Thyroid gland (tissue), 4 donors: ENCODE measurements around the gene HCN2. TPM values are rescaled to one million over a fixed set of nuclear protein-coding genes. Genes with fewer than 3 reads are reported as not detected.
"Not testable (repeated sequence)": the region's sequence is repeated elsewhere in the genome, so short reads cannot be mapped to it uniquely, and the experiment has no call there.

Experiments used
- DNase-seq, 2 donors: peaks; one replicate each; pipeline ENCODE4 v3.0.0-alpha.2; 2019
- H3K27ac ChIP-seq, 3 donors: fragments of 200-600 bp; sonication (generic); 1 replicate in 2 of 3; 2 replicates in 1 of 3; pipeline ENCODE4 v1.5.1; 2016 to 2019; ENCODE audit warnings: mild to moderate bottlenecking in 1 of 3, moderate library complexity in 1 of 3
- H3K27me3 ChIP-seq: fragments of 200-600 bp; sonication (generic); one replicate; pipeline ENCODE4 v1.5.1; 2019
- H3K36me3 ChIP-seq, 2 donors: fragments of 200-600 bp; sonication (generic); one replicate each; pipeline ENCODE4 v1.5.1; 2016 to 2019
- H3K4me1 ChIP-seq, 2 donors: fragments of 200-600 bp; sonication (generic); one replicate each; pipeline ENCODE4 v1.5.1; 2017 to 2019
- H3K4me3 ChIP-seq, 3 donors: fragments of 200-600 bp; sonication (generic); replicated peaks in 1 of 3; 1 replicate in 2 of 3; 2 replicates in 1 of 3; pipeline ENCODE4 v1.5.1; 2016; ENCODE audit warnings: mild to moderate bottlenecking in 1 of 3
- H3K9me3 ChIP-seq: fragments of 200-600 bp; sonication (generic); one replicate; pipeline ENCODE4 v1.5.1; 2017
- POLR2A ChIP-seq, 2 donors: fragments of 450-650 bp; IDR thresholded peaks; one replicate each; pipeline ENCODE4 v1.6.1; 2017; ENCODE audit warnings: antibody characterized with exemption in 2 of 2, mild to moderate bottlenecking in 2 of 2, moderate library complexity in 1 of 2
- WGBS, 2 donors: methylation state at CpG; one replicate each; pipeline ENCODE4 v1.1.5; 2017; 5-methylcytosine and 5-hydroxymethylcytosine counted together
- intact Hi-C: fragments of 100-400 bp; cut with DNase I; formaldehyde crosslinking; loops from one replicate; pipeline ENCODE4 v1.15.1; 2023
- total RNA-seq, 4 donors: library from RNA; depleted of rRNA; stranded (reverse); fragments of >200 nt; gene quantifications; one replicate each; pipeline ENCODE4 v1.2.3, GENCODE V29; 2016
- TF ChIP-seq, protein P1 (sequence below), 6 experiments: fragments of 200-600 bp in 3 of 6; fragments of 450-650 bp in 3 of 6; sonication (generic) in 3 of 6; IDR thresholded peaks; one replicate each; pipeline ENCODE4 v1.5.1; 2016 to 2019; ENCODE audit warnings: antibody characterized with exemption in 6 of 6, mild to moderate bottlenecking in 2 of 6, inconsistent platforms in 1 of 6, moderate library complexity in 1 of 6

The HCN2 gene
- total RNA-seq, 4 donors from 2014 or later, result not detected

DNA sequence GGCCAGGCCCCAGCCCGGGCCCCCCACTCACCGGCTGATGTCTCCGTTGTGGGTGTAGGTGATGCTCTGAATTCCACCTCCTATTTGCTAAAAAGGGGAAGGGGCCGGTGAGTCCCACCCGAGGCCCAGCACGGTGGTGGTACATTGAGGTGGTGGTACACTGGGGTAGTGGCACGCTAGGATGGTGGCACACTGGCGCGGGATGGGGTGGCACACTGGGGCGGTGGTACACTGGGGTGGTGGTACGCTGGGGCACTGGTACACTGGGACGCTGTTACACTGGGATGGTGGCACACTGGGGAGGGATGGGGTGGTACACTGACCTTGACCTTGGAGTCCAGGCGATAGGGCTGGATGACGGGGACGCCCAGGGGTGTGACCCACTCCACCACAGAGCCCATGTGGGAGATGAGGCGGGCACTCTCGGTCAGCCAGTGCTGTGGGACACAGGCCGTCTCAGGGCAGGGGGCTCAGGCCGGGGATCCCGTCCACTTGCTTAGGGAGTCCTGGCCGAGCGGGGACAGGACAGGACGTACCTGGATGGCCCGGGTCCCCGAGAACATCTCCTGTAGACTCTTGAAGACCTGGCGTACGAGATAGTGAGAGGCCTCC is 29.1 kb downstream of the HCN2 start:
- no peak for DNase-seq
- no peak overlapping the region for H3K27ac ChIP-seq
- H3K4me3 ChIP-seq, result no peak overlapping the region
- H3K27me3 ChIP-seq, result no peaks in the 10 kb centered on the region
- peaks cover 0 to 4% of the 10 kb centered on the region in 2 donors for H3K4me1 ChIP-seq
- intact Hi-C loops, result no loop called here
- WGBS, 2 donors, result 95 to 99% methylated on average over 9 to 19 of the region's 27 CpGs
- TF ChIP-seq POLR2A (IDR thresholded peaks at IDR 0.05), result no peak
- TF ChIP-seq, protein P1, sequence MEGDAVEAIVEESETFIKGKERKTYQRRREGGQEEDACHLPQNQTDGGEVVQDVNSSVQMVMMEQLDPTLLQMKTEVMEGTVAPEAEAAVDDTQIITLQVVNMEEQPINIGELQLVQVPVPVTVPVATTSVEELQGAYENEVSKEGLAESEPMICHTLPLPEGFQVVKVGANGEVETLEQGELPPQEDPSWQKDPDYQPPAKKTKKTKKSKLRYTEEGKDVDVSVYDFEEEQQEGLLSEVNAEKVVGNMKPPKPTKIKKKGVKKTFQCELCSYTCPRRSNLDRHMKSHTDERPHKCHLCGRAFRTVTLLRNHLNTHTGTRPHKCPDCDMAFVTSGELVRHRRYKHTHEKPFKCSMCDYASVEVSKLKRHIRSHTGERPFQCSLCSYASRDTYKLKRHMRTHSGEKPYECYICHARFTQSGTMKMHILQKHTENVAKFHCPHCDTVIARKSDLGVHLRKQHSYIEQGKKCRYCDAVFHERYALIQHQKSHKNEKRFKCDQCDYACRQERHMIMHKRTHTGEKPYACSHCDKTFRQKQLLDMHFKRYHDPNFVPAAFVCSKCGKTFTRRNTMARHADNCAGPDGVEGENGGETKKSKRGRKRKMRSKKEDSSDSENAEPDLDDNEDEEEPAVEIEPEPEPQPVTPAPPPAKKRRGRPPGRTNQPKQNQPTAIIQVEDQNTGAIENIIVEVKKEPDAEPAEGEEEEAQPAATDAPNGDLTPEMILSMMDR (IDR thresholded peaks at IDR 0.05), result no peak
- H3K9me3 ChIP-seq, result no peaks in the 10 kb centered on the region
- H3K36me3 ChIP-seq, result peaks cover 55 to 56% of the 10 kb centered on the region in 2 donors

DNA sequence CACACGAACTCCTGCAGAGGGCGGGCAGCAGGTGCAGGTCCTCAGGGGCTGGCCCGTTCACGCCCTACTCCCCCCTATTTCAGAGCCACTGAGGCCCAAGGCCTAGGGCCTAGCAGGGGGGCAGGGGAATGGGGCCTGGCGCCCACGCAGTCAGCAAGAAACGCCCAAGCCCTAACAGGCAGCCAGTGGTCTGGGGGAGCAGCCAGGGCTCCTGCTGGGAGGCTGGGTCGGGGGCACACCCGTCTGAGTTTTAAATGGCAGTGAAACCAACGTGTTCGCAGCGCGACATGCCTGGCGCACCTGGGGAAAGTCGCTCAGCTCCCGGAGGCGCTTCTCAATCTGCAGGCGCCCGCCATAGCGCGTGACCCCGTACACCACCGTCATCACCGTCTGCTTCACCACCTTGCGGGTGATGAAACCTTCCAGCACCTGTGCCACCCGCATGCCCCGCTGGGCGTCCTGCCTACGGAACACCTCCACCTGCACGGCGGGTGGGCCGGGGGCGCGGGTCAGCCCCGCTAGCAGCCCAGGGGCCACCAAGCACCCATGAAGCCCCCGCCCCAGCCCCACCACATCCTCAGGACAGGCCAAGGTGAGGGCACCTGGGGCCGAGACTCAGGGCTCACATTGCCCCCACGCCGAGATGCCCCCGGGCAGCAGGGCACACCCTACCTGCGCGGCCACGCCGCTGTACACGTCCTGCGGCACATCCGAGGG is 29.8 kb downstream of the HCN2 start:
- Histone ChIP-seq H3K4me3 (no peak overlapping the region), H3K9me3 (no peaks in the 10 kb centered on the region), H3K27me3 (no peaks in the 10 kb centered on the region), H3K4me1 (peaks cover 0 to 4% of the 10 kb centered on the region in 2 donors), H3K27ac (no peak overlapping the region), H3K36me3 (peaks cover 56 to 62% of the 10 kb centered on the region in 2 donors)
- 93 to 94% methylated on average over 19 to 23 of the region's 47 CpGs for WGBS, 2 donors
- no peak for DNase-seq
- no peak for TF ChIP-seq POLR2A (IDR thresholded peaks at IDR 0.05)
- TF ChIP-seq, protein P1 (IDR thresholded peaks at IDR 0.05), result no peak
- intact Hi-C loops, result no loop called here

DNA sequence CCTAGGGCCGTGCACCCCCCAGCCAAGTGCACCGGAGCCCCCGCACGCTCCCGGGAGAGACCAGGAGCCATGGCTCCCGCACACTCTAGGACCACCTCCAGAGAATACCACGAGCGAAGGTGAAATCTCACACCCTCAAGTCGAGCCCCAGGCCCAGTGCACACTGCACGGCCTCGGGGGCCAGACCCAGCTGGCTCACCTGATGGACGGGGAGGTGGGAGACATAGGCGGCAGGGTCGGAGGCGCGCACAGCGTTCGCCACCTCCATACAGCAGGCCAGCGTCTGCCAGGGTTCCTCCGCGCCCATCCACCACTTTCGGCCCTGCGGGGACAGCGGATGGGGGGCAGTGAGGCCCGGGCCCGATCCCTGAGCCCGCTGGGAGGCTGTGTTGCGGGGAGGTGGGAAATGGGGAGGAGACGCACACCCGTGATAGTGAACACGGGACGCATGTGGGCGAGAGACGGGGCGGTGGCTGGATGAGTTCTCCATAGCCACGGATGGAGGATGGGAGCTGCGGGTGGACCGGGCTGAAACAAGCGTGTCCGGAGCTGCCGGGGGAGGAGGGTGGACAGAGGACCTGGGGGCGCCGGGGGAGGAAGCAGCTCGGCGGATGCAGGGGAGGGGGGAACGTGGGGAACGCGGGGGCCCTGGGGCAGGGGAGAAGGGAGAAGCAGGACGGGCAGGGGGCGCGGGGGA is 30.6 kb downstream of the HCN2 start:
- Histone ChIP-seq H3K27ac (no peak overlapping the region), H3K4me3 (no peak overlapping the region), H3K36me3 (peaks cover 56 to 68% of the 10 kb centered on the region in 2 donors), H3K27me3 (no peaks in the 10 kb centered on the region), H3K9me3 (no peaks in the 10 kb centered on the region), H3K4me1 (peaks cover 0 to 4% of the 10 kb centered on the region in 2 donors)
- no peak for DNase-seq
- WGBS, 2 donors, result 92 to 97% methylated on average over 32 to 37 of the region's 51 CpGs
- TF ChIP-seq, protein P1 (IDR thresholded peaks at IDR 0.05), result no peak
- no peak for TF ChIP-seq POLR2A (IDR thresholded peaks at IDR 0.05)
- intact Hi-C loops, result no loop called here

DNA sequence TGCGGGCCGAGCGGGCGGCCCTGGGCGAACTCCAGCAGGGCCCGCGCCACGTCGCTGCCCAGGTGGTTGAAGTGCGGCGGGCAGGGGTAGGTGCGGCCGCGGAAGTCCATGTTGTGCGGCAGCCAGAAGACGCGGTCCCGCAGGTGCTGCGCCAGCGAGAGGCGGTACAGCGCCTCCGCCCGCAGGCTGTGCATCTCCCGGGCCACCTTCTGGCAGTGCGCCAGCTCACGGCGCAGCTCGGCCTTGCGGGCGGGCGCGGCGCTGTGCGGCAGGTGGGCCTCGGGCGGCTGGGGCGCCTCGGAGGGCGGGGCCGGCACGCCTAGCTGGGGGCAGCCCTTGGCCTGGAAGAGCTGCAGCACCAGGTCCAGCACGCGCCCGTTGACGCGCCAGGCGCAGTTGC is 31.5 kb downstream of the HCN2 start:
- H3K27me3 ChIP-seq, H3K4me1 ChIP-seq, H3K9me3 ChIP-seq, intact Hi-C loops, H3K4me3 ChIP-seq, H3K27ac ChIP-seq, DNase-seq: not testable (repeated sequence)
- 95% methylated on average over 34 of the region's 48 CpGs for WGBS, 2 donors
- H3K36me3 ChIP-seq, result peaks cover 56 to 73% of the 10 kb centered on the region in 2 donors

DNA sequence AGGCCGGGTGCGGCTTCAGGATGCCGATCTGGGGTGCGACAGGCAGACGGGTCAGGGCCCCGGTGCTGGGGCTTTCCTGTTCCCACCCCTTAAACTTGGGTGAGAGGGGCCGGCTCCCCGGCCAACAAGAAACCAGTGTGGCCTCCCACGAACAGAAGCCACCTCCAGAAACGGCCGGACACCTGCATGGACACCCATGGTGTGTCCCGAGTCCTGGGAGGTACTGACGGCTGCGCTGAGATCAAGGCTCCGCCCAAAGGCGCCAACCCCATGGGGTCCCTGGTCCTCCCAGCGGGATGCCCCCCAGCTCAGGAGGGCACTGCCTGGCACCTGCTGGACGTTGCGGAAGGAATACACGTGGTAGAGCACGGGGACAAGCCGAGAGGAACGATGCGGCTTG is 32.1 kb downstream of the HCN2 start:
- H3K9me3 ChIP-seq, result no peaks in the 10 kb centered on the region
- 95 to 96% methylated on average over 22 to 23 of the region's 24 CpGs for WGBS, 2 donors
- TF ChIP-seq, protein P1 (IDR thresholded peaks at IDR 0.05), result no peak
- TF ChIP-seq POLR2A (IDR thresholded peaks at IDR 0.05), result no peak
- H3K4me3 ChIP-seq, result no peak overlapping the region
- H3K4me1 ChIP-seq, result no peaks in the 10 kb centered on the region
- no peaks in the 10 kb centered on the region for H3K27me3 ChIP-seq
- DNase-seq, result no peak
- no peak overlapping the region for H3K27ac ChIP-seq
- peaks cover 56 to 73% of the 10 kb centered on the region in 2 donors for H3K36me3 ChIP-seq
- intact Hi-C loops, result no loop called here
